ENCODE data around the gene ONECUT3. TPM values are rescaled to one million over a fixed set of nuclear protein-coding genes. Genes with fewer than 3 reads are reported as not detected.

Gene ONECUT3
- total RNA-seq, 2 donors from 2014 or later, result 0.05 TPM; not detected in 1

- DNase-seq, result no peak
- intact Hi-C loops (cut with DNase I), result no loop called here
- no peak overlapping the region for H3K9ac ChIP-seq (ENCODE audit: low read depth in 2 of 2, low read length in 2 of 2)
- H3K4me1 ChIP-seq, result no peaks in the 10 kb centered on the region
- no peaks in the 10 kb centered on the region for H3K9me3 ChIP-seq
- peaks cover 9% of the 10 kb centered on the region for H3K27me3 ChIP-seq
- no peak for TF ChIP-seq CTCF (IDR thresholded peaks at IDR 0.05)
- H3K4me3 ChIP-seq, result no peak overlapping the region
- no peaks in the 10 kb centered on the region for H3K36me3 ChIP-seq
- no peak overlapping the region for H3K27ac ChIP-seq
These were observed 37.8 kb upstream of the ONECUT3 start for GRCh38 chr19:1715540-1715939.

GRCh38 chr19:1717200-1717969 lies 35.9 kb upstream of the ONECUT3 start:
- H3K27me3 ChIP-seq, result peaks cover 9% of the 10 kb centered on the region
- TF ChIP-seq CTCF (IDR thresholded peaks at IDR 0.05), result no peak
- no peak for DNase-seq
- H3K27ac ChIP-seq, result no peak overlapping the region
- no peak overlapping the region for H3K9ac ChIP-seq (ENCODE audit: low read depth in 2 of 2, low read length in 2 of 2)
- H3K36me3 ChIP-seq, result no peaks in the 10 kb centered on the region
- H3K9me3 ChIP-seq, result no peaks in the 10 kb centered on the region
- no peaks in the 10 kb centered on the region for H3K4me1 ChIP-seq
- intact Hi-C loops (cut with DNase I), result no loop called here
- H3K4me3 ChIP-seq, result no peak overlapping the region

- Histone ChIP-seq H3K27me3 (peaks cover 9% of the 10 kb centered on the region), H3K9me3 (no peaks in the 10 kb centered on the region), H3K4me1 (no peaks in the 10 kb centered on the region), H3K4me3 (no peak overlapping the region), H3K36me3 (no peaks in the 10 kb centered on the region), H3K9ac (ENCODE audit: low read depth in 2 of 2, low read length in 2 of 2) (no peak overlapping the region), H3K27ac (no peak overlapping the region)
- TF ChIP-seq CTCF (IDR thresholded peaks at IDR 0.05), result no peak
- no peak for DNase-seq
- intact Hi-C loops (cut with DNase I), result no loop called here
These were observed 35.4 kb upstream of the ONECUT3 start for GRCh38 chr19:1717970-1718264.

GRCh38 chr19:1718420-1719291 lies 34.6 kb upstream of the ONECUT3 start:
- Histone ChIP-seq H3K9me3 (no peaks in the 10 kb centered on the region), H3K36me3 (no peaks in the 10 kb centered on the region), H3K4me1 (no peaks in the 10 kb centered on the region), H3K9ac (ENCODE audit: low read depth in 2 of 2, low read length in 2 of 2) (no peak overlapping the region), H3K27me3 (peaks cover 9% of the 10 kb centered on the region), H3K27ac (no peak overlapping the region), H3K4me3 (no peak overlapping the region)
- TF ChIP-seq CTCF (IDR thresholded peaks at IDR 0.05), result no peak
- DNase-seq, result no peak
- intact Hi-C loops (cut with DNase I), result no loop called here

- no peak overlapping the region for H3K9ac ChIP-seq (ENCODE audit: low read depth in 2 of 2, low read length in 2 of 2)
- no peaks in the 10 kb centered on the region for H3K9me3 ChIP-seq
- H3K36me3 ChIP-seq, result no peaks in the 10 kb centered on the region
- intact Hi-C loops (cut with DNase I), result no loop called here
- H3K27me3 ChIP-seq, result peaks cover 9% of the 10 kb centered on the region
- no peak overlapping the region for H3K4me3 ChIP-seq
- no peaks in the 10 kb centered on the region for H3K4me1 ChIP-seq
- no peak for TF ChIP-seq CTCF (IDR thresholded peaks at IDR 0.05)
- no peak overlapping the region for H3K27ac ChIP-seq
- no peak for DNase-seq
These were observed 33.8 kb upstream of the ONECUT3 start for GRCh38 chr19:1719519-1719918.
